Loucy (cell line): ENCODE measurements around the gene LCOR.

ENCODE experiments used
- EZH2phosphoT487 ChIP-seq: fragments of 200-600 bp; IDR thresholded peaks from 2 replicates; pipeline ENCODE4 v1.6.1; 2018; ENCODE audit warnings: antibody characterized with exemption, mild to moderate bottlenecking, moderate library complexity, borderline replicate concordance
- TF ChIP-seq, protein P1 (sequence below): fragments of 200-600 bp; sonication (generic); conservative IDR thresholded peaks from 2 replicates; pipeline ENCODE4 v1.5.1; 2014; ENCODE audit warnings: mild to moderate bottlenecking, antibody characterized with exemption, low read length

DNA sequence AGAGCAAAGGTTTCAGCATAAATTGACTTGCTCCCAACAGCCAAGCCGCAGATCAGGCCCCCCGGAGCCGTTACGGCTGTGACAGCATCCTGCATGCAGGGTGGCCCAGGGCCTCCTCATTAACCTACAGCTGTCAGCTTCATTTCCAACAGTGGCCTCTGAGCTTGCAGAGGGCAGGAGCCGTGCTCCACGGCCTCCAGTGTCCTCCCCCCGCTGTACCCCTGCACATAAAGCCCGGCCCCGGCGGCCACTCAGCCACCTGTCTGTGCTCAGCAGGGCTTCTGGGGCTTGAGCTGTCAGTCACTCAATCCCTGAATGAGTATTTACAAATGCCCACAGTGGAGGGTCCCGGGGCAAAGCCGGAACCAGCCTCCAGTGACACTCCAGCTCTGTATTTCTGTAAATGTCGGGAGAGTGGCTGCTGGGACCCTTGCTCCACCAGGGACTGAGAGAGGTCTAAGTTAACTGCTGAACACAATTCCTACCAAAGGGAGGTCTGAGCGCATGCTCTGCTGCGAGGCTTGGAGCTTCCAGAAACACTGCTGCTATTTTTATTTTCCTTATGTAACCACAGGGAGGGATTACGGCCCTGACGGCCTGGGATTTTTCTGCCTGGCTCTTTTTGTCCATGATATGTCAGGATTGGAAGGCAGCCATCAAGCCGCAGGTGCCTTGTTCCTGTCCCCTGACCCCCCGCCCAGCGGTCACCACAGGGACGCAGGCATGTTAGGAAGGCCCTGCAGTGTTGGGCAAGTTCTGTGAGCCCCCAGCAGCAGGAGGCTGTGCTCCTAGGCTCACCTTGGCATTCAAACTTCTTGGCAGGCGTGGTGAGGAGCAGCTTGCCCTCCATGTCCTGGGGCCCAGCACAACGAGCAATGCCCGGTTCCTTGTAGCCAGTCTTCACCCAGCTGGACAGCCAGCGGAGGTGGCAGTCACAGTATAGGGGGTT is 188.6 kb downstream of the LCOR start:
- TF ChIP-seq, protein P1, sequence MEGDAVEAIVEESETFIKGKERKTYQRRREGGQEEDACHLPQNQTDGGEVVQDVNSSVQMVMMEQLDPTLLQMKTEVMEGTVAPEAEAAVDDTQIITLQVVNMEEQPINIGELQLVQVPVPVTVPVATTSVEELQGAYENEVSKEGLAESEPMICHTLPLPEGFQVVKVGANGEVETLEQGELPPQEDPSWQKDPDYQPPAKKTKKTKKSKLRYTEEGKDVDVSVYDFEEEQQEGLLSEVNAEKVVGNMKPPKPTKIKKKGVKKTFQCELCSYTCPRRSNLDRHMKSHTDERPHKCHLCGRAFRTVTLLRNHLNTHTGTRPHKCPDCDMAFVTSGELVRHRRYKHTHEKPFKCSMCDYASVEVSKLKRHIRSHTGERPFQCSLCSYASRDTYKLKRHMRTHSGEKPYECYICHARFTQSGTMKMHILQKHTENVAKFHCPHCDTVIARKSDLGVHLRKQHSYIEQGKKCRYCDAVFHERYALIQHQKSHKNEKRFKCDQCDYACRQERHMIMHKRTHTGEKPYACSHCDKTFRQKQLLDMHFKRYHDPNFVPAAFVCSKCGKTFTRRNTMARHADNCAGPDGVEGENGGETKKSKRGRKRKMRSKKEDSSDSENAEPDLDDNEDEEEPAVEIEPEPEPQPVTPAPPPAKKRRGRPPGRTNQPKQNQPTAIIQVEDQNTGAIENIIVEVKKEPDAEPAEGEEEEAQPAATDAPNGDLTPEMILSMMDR: no peak
- no peak for TF ChIP-seq EZH2phosphoT487
